ENCODE results near the gene SIRPB2. TPM values are rescaled to one million over a fixed set of nuclear protein-coding genes. Genes with fewer than 3 reads are reported as not detected.

SIRPB2 gene
- polyA plus RNA-seq, 1 donor = 0.88 TPM

GRCh38 chr20:1440024-1440423, 51.2 kb downstream of the SIRPB2 start:
- DNase-seq = no peak

- DNase-seq = no peak
Measured at GRCh38 chr20:1438361-1438760, 52.9 kb downstream of the SIRPB2 start.

GRCh38 chr20:1437235-1437904, 53.9 kb downstream of the SIRPB2 start:
- peak; percentile 57 for DNase-seq

GRCh38 chr20:1436263-1436662, 55.0 kb downstream of the SIRPB2 start:
- DNase-seq = no peak

DNA sequence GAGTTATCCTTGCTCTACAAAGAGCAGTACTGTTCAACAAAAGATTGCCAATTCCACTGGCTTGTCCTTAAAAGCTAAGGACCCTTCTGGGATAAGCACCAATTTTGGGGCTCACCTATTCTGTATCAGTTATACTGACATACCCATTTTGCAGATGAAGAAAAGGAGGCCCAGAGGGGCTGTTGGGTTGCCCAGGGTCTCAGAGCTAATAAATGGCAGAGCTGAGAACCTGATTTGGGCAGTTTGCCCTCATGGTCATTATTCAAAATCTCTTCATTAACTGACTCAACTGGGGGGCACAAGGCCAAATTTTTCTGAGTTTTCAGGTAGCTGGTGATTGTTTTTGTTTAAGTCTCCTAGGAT, 55.9 kb downstream of the SIRPB2 start:
- no peak for DNase-seq

GRCh38 chr20:1434571-1435336, 56.5 kb downstream of the SIRPB2 start:
- no peak for DNase-seq

DNA sequence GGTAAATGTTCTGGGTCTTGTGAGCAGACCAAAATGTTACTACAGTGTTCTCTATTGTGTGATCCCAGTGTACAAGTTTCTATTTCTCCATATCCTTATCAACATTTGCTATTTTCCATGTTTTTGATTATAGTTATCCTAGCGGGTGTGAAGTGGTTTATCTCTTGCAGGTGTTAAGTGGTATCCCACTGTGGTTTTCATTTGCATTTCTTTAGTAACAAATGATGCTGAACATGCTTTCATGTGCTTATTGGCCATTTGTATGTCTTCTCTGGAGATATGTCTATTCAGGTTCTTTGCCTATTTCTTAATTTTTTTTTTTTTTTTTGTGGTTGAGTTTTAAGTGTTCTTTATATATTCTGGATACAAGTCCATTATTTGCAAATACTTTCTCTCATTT, 60.1 kb downstream of the SIRPB2 start:
- DNase-seq = no peak

DNA sequence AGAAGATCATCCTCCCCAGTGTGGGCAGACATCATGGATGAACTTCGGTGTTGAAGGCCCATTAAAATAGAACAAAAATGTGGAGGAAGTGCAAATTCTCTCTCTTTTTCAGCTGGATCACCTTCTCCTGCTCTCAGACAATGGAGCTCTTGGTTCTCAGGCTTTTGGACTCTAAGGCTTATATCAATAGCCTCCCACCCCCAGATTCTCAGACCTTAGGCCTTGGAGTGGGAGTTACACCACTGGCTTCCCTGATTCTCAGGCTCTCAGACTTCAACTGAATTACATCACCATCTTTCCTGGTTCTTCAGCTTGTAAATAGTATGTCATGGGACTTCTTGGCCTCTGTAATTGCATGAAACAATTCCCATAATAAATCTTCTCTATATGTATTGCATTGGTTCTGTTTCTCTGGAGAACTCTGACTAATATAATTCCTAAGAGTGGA, 61.2 kb downstream of the SIRPB2 start:
- DNase-seq = no peak

GRCh38 chr20:1429143-1429728, 62.0 kb downstream of the SIRPB2 start:
- no peak for DNase-seq

DNA sequence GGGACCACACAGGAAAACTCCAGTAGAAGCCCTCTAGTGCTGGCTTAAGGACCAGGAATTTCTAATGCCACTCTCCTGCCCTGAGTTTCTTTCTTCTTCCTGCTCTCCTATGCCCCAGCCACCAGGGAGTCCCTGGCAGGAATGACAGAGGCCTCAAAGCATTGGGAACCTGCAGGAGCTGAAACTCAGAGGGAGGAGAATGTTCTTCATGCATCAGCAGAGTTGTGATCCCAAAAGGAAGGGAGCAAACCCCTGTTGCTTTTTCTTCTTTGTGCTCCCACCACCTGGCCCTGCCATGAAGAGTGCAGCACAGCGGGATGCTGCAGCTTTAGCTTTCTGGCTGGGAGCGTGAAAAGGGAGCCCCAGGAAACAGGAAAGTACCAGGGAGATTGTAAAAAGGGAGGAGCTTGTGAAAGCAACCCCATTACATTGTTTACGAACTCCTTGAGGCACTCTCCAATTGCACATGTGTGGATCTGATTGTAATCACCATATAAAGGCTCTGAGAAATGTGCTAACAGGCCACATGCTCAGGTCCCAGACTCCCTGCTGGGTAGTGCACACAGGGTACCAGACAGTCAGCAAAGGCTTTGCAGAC, 63.7 kb downstream of the SIRPB2 start:
- DNase-seq = no peak

DNA sequence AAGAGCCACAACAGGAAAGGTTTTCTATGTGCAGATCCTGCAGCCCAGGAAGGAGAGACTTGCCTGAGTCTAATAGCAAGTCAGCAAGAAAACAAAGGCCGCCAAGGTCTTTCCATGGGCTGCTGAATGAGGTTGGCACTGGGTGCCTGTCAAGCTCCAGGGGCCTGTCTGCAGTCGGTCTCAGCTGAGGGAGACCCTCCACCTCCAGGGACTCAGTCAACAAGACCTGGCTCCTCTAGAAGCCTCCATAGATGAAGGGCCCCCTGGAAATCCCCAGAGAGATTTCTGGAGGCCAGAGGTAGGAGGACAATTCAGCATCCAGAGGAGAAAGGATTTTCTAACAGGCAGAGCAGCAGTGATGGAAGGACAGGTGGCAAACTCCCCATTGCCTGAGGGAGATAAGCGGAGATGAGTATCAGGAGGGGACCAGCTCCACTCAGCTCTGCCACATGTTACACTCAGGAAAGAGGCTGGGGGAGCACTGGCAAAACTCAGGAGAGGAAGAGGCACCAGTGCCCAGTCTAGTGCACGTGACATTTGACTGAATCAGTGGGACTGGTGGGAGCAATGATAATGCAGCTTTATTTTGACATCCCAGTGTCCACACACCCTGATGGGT, 64.9 kb downstream of the SIRPB2 start:
- no peak for DNase-seq

Other genes with a start within 250 kb of the SIRPB2 start
- 3.3 TPM for gene SNPH, start 225.1 kb downstream of the SIRPB2 start, polyA plus RNA-seq (ENCODE audit: insufficient read length)
- gene SDCBP2, start 162.3 kb downstream of the SIRPB2 start, polyA plus RNA-seq (ENCODE audit: insufficient read length) = 1.7 TPM
- gene FKBP1A, start 98.4 kb downstream of the SIRPB2 start, polyA plus RNA-seq (ENCODE audit: insufficient read length) = 362 TPM
- 104 TPM for gene NSFL1C, start 24.6 kb downstream of the SIRPB2 start, polyA plus RNA-seq (ENCODE audit: insufficient read length)
- not detected for gene SIRPD, start 66.3 kb upstream of the SIRPB2 start, polyA plus RNA-seq (ENCODE audit: insufficient read length)
- 0.30 TPM for gene SIRPB1, start 128.6 kb upstream of the SIRPB2 start, polyA plus RNA-seq (ENCODE audit: insufficient read length)
- not detected for gene SIRPG, start 166.4 kb upstream of the SIRPB2 start, polyA plus RNA-seq (ENCODE audit: insufficient read length)